Smooth muscle cell (in vitro differentiated cells): ENCODE measurements around the gene ORC3. TPM values are rescaled to one million over a fixed set of nuclear protein-coding genes. Genes with fewer than 3 reads are reported as not detected.

Experiments
- DNase-seq: peaks from one replicate; lab custom pipeline; 2025; ENCODE audit not compliant: unreplicated experiment; lab: John Stamatoyannopoulos, UW
- H2AFZ ChIP-seq: fragments of 200-600 bp; sonication (generic); 2 replicates; pipeline ENCODE4 v1.6.0; 2016; ENCODE audit warnings: antibody characterized with exemption, low read depth, mild to moderate bottlenecking
- H3F3A ChIP-seq: fragments of 200-600 bp; sonication (generic); 2 replicates; pipeline ENCODE4 v1.6.0; 2017; ENCODE audit warnings: antibody characterized with exemption, low read depth
- H3K27ac ChIP-seq: fragments of 200-600 bp; sonication (generic); 2 replicates; pipeline ENCODE4 v1.5.1; 2016; ENCODE audit warnings: low read depth, mild to moderate bottlenecking
- H3K27me3 ChIP-seq: fragments of 200-600 bp; sonication (generic); 2 replicates; pipeline ENCODE4 v1.6.1; 2016; ENCODE audit warnings: low read depth, mild to moderate bottlenecking
- H3K36me3 ChIP-seq: fragments of 200-600 bp; sonication (generic); 2 replicates; pipeline ENCODE4 v1.5.1; 2016; ENCODE audit warnings: low read depth
- H3K4me1 ChIP-seq: fragments of 200-600 bp; sonication (generic); 2 replicates; pipeline ENCODE4 v1.5.1; 2016; ENCODE audit warnings: low read depth
- H3K4me2 ChIP-seq: fragments of 200-600 bp; sonication (generic); 2 replicates; pipeline ENCODE4 v1.6.0; 2016; ENCODE audit warnings: mild to moderate bottlenecking
- H3K4me3 ChIP-seq: fragments of 200-600 bp; sonication (generic); 2 replicates; pipeline ENCODE4 v1.5.1; 2016; ENCODE audit warnings: mild to moderate bottlenecking
- H3K79me2 ChIP-seq: fragments of 200-600 bp; sonication (generic); 2 replicates; pipeline ENCODE4 v1.6.0; 2016; ENCODE audit warnings: low read depth, mild to moderate bottlenecking
- H3K9ac ChIP-seq: fragments of 200-600 bp; sonication (generic); 2 replicates; pipeline ENCODE4 v1.6.0; 2016; ENCODE audit warnings: low read depth
- H3K9me3 ChIP-seq: fragments of 200-600 bp; sonication (generic); replicated peaks from 2 replicates; pipeline ENCODE4 v1.5.1; 2016; ENCODE audit warnings: low read depth
- H4K20me1 ChIP-seq: fragments of 200-600 bp; sonication (generic); 2 replicates; pipeline ENCODE4 v1.6.0; 2016; ENCODE audit warnings: low read depth
- CTCF ChIP-seq: fragments of 200-600 bp; sonication (generic); IDR thresholded peaks from 2 replicates; pipeline ENCODE4 v1.5.1; 2017; ENCODE audit warnings: borderline replicate concordance, mild to moderate bottlenecking, antibody characterized with exemption; ENCODE audit not compliant: insufficient read depth, poor library complexity, severe bottlenecking
- WGBS: methylation state at CpG from one replicate; pipeline ENCODE4 v1.1.7; 2016; ENCODE audit warnings: low lambda C conversion rate; 5-methylcytosine and 5-hydroxymethylcytosine counted together
- polyA plus RNA-seq: library from polyadenylated mRNA; unstranded; fragments of >200 nt; fragmentation: Nextera tagmentation; extraction: Ambion mirVana; gene quantifications from 2 replicates; pipeline ENCODE4 v1.2.1, GENCODE V29; 2016
- total RNA-seq: library from RNA; depleted of rRNA; stranded (reverse); fragments of >200 nt; gene quantifications from 2 replicates; pipeline ENCODE4 v1.2.3, GENCODE V29; 2014

ORC3 gene
- total and polyA plus RNA-seq, 2 experiments from 2014 or later = 23.4 to 37.1 TPM

DNA sequence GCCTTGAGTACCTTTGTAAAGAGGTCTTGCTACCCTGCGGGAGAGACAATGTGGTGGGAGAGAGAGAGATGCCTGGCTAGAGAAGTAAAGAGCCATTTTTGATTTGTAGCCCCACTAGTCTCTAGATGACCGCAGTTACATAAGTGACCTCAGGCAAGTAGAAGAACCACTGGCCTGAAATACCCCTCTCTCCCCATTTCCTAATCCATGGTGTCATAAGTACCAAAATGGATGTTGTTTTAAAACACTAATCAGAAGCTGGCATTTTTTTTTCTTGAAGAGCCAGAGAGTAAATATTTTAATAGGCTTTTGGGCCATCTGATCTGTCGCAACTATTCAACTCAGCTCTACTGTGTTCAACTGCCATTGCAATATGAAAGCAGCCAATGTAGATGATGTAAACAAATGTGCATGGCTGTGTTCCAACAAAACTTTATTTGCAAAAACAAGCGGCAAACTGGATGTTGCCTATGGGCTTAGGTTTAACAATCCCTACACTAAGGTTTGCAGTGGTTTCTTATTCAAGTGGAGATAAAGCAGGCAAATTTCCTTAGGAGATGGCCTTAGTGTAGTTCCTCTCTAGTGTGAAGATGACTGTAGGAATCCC is 36.7 kb upstream of the ORC3 start:
- Histone ChIP-seq H3K36me3 (peaks cover 11% of the 10 kb centered on the region), H3K4me1 (no peaks in the 10 kb centered on the region), H3K9me3 (no peaks in the 10 kb centered on the region), H2AFZ (no peak overlapping the region), H4K20me1 (peaks cover 36% of the 10 kb centered on the region), H3K79me2 (peaks cover 3% of the 10 kb centered on the region), H3K27me3 (no peaks in the 10 kb centered on the region), H3F3A (no peaks in the 10 kb centered on the region), H3K4me2 (no peak overlapping the region), H3K9ac (no peak overlapping the region), H3K27ac (no peak overlapping the region), H3K4me3 (no peak overlapping the region)
- 96% methylated on average over 4 of the region's 4 CpGs for WGBS
- no peak for TF ChIP-seq CTCF
- no peak for DNase-seq

DNA sequence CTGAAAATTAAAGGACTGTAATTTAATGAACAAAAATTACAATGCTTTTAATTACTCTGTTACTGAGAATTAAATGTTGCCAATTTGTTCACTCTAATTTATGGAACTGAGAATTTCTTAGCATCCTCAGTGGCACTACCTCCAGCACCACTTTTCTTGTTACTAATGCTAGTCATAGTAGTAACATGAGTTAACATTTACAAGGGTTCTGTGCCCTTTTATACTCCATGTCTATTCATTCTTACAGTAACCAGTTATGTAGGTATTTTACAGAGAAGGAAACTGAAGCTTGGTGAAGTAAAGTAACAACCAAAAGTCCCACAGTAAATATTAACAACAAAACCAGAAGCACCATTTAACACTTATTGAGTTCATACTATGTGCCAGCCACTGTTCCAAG is 34.4 kb upstream of the ORC3 start:
- H3K36me3 ChIP-seq = peaks cover 14% of the 10 kb centered on the region
- no peak overlapping the region for H3K9ac ChIP-seq
- H3K27me3 ChIP-seq = no peaks in the 10 kb centered on the region
- H2AFZ ChIP-seq = no peak overlapping the region
- no peaks in the 10 kb centered on the region for H3K9me3 ChIP-seq
- H3K4me3 ChIP-seq = no peak overlapping the region
- peaks cover 40% of the 10 kb centered on the region for H4K20me1 ChIP-seq
- DNase-seq = no peak
- no peaks in the 10 kb centered on the region for H3F3A ChIP-seq
- H3K4me1 ChIP-seq = no peaks in the 10 kb centered on the region
- H3K27ac ChIP-seq = no peak overlapping the region
- H3K79me2 ChIP-seq = peaks cover 3% of the 10 kb centered on the region
- no peak overlapping the region for H3K4me2 ChIP-seq
- no peak for TF ChIP-seq CTCF

GRCh38 chr6:87558446-87558845 is 31.5 kb upstream of the ORC3 start:
- Histone ChIP-seq H3K27me3 (no peaks in the 10 kb centered on the region), H4K20me1 (peaks cover 50% of the 10 kb centered on the region), H3K36me3 (peaks cover 27% of the 10 kb centered on the region), H3K79me2 (no peaks in the 10 kb centered on the region), H3K4me3 (no peak overlapping the region), H3K9me3 (no peaks in the 10 kb centered on the region), H3K4me1 (no peaks in the 10 kb centered on the region), H2AFZ (no peak overlapping the region), H3F3A (no peaks in the 10 kb centered on the region), H3K27ac (no peak overlapping the region), H3K9ac (no peak overlapping the region), H3K4me2 (no peak overlapping the region)
- no peak for DNase-seq
- TF ChIP-seq CTCF = no peak

- no peak for TF ChIP-seq CTCF
- H3K4me1 ChIP-seq = no peaks in the 10 kb centered on the region
- H3K36me3 ChIP-seq = peaks cover 29% of the 10 kb centered on the region
- peaks cover 50% of the 10 kb centered on the region for H4K20me1 ChIP-seq
- no peaks in the 10 kb centered on the region for H3K9me3 ChIP-seq
- H3K9ac ChIP-seq = no peak overlapping the region
- no peak overlapping the region for H3K4me2 ChIP-seq
- H3F3A ChIP-seq = no peaks in the 10 kb centered on the region
- 87% methylated on average over 1 of the region's 1 CpG for WGBS
- no peak for DNase-seq
- no peak overlapping the region for H2AFZ ChIP-seq
- H3K79me2 ChIP-seq = peaks cover 11% of the 10 kb centered on the region
- no peaks in the 10 kb centered on the region for H3K27me3 ChIP-seq
- H3K4me3 ChIP-seq = no peak overlapping the region
- H3K27ac ChIP-seq = no peak overlapping the region
Observed at GRCh38 chr6:87561017-87561416, 28.9 kb upstream of the ORC3 start.
